GDM1 (cell line): ENCODE results near the gene SERTAD2.

Experiments
- DNase-seq: peaks from one replicate; lab custom pipeline; 2025; lab: John Stamatoyannopoulos, UW

SERTAD2 gene

DNA sequence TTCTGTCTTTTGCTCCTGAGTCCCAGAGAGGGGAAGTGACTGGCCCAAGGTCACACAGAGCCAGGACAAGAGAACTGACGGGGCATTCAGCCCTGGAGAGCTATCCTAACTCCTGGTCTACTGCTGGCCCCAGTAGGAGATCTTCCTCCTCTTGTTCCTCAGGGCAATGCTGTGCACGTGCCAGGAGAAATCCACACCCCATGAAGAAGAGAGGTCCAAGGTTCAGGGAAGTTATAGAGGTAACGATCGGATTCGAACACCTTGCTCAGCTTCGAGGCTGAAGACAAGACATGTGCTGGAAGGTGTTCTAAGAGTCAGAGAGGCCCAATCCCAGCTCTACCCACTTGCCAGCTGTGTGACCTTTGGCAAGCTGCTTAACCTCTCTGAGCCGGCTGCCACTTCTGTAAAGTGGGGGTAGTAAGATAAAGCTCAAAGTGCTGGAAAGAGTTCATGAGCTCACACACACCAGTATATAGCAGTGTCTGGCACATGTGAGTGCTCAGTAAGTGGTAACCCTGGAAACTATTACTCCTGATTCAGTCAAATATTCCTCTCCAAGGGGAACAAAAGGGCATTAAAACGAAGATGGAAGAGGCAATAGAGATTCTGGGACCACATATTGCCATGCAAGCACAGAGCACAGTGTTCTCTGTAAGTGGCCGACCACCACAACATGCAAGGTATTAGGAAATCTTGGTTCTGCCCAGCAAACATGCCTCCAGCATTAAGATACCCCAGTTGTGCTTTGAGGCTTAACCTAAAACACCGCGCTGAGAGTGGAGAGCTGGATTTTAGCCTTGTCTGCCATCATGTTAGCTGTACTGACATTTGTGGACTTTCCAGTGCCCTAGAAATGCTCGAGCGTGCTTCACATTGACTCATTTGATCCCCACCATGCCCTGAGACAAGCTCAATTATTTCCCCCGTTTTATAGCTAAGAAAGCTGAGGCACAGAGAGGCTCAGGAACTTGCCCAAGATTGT is 25.6 kb downstream of the SERTAD2 start:
- DNase-seq = no peak

DNA sequence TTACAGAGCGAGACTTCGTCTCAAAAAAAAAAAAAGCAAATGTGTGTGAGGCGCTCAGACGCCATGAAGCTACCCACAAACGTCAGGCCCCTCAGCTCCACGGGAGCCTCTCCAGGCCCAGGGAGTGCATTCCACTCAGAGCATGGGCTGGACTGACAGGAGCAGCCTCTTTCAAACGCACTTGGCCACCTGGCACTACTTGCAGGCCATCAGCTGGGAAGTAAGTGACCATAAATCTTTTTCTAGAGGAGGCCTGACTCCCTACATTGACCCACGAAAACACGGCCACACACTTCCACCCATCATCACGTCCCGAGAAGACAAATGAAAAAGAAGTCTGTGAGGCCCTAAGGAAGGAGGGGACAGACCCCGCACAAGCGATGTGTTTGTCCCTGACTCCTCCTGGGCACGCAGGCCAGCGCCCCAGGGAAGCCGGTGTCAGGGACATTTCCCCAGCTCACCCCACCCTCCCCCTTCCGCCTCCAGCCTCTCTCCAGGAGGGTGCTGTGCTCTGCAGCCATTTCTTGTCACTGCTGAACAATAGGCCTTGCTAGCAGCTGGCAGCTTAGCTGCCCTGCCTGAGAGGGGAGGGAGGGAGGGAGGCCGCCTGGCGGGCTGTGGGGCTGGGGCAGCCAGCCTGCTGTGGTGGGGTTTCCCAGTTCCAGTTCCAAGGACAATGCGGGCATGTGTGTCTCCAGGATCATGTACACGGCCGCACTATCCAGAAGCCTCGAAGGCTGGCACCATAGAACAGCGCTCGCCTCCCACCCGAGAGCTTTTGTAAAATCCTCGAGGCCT is 26.6 kb downstream of the SERTAD2 start:
- DNase-seq = no peak

DNA sequence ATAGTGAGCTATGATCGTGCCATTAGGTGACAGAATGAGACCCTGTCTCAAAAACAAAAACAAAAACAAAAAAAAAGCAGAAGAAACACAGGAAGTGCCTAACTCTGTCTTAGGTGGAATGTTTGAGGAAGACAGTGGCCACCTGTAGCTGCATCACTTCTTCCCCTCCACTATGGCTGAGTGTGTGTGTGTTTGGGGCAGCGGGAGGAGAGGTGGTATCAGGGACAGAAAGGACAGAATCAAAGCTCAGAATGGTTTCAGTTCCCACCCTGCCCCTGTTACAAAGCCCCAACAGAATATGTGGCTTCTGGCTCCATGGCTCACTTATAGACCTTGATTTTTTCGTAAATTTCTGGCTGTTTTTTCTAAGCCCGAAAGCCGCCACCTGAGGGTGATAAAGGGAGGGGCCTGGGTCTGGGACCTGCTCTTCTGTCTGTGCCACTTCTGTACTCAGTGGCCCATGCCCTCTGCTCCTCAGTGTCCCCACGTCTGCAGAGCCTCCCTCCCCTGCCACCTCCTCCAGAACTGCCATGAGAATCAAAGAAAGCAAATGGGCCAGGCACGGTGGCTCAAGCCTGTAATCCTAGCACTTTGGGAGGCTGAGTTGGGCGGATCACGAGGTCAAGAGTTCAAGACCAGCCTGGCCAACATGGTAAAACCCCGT is 27.4 kb downstream of the SERTAD2 start:
- DNase-seq = no peak

DNA sequence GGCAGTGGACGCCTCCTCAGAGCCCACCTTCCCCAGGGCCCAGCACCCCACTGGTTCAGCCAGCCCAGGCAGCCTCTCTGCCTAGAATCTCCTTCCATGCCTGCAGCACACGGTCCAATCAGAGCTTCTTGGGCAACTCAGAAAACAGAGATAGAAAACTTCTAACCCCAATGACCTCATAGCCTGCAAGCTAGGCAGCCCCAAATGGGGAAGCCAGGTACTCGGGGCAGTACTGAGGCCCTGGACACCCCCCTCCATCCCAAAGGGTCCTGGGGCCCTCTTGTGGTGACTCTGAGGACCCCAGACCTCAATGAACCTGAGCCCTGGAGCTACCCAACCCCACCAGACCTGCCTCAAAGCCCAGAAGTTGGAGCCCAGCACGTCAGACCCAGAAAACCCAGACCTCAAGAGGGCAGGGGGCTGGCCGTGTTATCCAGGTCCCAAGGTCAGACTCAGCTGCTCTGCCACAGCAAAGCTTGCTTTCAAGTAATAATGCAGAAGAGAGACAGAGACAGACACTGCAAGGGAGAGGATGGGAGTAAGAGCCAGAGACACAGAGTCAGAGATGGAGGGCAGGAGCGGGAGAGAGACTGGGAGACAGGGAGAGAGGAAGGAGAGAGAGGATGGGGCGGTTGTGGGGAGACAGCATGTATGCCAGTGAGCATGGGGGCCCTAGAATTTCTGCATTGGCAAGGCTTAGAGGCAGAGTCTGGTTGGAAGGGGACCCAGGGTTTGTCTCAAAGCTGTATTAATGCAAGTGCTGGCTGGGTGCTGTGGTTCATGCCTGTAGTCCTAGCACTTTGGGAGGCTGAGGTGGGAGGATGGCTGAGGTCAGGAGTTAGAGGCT is 28.2 kb downstream of the SERTAD2 start:
- DNase-seq = no peak

DNA sequence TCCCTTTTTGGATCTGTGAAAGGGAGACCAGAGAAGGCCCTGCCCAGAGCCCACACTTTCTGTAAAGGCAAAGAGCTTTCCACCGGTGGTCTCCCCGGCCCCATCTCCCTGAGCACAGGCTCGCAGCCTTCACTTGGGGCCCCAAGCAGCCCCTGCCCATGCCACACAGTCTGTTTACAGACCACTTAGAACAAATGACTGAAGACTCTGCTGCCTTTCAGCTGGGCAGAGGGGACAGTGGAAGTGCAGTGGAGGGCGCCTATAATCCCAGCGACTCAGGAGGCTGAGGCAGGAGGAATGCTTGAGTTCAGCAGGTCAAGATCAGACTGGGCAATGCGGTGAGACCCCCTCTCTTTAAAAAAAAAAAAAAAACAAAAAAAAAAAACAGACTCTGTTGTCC is 28.9 kb downstream of the SERTAD2 start:
- DNase-seq = no peak

DNA sequence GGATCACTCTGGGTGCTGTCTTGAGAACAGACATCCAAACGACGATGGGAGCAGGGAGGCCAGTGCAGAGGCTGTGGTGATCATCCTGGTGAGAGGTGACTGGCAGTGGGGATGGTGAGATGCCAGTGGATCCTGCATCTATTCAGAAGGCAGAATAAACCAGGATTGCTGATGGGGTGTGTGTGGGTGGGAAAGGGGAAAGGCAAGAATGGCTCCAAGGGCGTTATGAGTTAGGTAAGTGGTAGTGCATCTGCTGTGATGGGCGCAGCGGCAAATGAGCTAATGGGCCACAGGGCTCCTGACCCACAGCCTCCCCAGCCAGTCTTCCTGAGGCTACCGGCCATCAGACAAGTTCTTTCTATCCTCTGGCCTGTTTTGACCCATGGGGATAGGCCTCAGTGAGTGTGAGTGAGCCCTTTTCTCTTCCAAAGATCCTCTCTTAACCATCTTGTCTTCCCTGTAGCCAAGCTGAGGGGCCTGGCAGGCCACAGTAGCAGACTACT is 29.6 kb downstream of the SERTAD2 start:
- no peak for DNase-seq

DNA sequence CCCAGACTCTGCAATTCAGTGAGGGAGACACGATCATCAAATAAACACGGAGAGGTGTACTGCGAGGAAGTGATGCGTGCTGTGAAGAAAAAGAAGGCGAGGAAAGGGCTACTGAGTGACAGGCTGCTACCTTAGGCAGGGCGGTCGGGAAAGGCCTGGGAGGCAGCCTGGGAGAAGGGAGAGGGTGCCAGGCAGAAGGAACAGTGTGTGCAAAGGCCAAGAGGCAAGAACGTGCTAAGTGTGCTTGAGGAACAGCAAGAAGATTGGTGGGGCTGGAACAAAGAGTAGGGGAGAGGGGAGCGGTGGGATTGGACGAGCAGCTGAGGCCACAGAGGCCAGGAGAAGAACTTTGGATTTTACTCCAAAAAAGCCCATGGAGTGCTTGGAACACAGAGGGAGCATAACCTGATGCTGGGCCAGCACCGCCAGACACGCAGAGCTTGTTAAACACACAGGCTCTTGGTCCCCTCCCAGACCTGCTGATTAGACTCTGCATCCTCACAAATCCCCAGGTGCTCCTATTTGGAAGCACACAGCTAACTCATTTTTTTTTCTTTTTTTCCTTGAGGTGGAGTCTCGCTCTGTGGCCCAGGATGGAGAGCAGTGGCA is 30.4 kb downstream of the SERTAD2 start:
- no peak for DNase-seq

DNA sequence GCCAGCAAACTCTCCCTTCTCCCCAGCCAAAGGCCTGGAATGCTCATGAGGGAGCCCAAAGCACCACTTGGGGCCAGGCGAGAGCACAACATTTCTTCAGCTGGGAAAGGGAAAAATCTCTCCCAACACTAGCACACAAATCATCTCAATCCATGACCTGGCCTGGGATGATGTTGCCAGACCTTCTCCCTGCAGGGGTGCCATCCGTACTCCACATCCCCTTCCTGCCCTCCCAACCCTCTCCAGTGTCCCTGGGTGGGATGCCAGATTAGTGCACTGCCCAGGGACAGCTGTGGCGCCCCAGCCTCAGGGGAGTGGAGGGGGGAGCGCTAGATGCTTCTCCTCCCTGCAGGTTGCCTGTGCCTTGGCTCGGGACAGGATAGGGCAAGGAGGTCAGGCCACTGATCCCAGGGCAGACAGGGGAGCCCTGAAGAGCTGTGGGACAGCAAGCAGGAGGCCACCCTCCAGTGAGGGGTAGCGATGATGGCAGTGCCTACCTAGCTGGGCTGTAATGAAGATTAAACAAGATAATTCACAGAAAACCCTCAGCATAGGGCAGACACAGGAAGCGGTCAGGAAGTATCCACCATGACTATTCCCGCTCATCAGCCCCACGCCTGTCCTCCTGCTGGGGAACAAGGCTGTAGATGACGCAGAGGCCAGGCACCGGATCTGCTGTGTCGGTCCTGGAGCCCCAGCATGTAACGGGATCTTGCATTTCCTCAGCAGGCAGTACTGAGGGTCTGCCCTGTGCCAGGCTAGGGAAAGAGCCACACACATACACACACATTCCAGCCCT is 31.1 kb downstream of the SERTAD2 start:
- DNase-seq = no peak

DNA sequence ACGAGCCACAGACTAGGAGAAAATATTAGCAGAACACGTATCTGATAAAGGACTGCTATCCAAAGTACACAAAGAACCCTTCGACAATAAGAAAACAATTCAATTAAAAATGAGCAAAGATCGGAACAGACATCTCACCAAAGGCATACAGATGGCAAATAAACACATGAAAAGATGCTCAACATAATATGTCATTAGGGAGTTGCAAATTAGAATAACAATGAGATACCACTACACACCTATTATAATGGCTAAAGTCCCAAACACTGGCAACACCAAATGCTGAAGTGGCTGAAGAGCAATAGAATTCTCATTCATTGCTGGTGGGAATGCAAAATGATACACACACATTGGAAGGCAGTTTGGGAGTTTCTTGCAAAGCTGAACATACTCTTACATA is 33.1 kb downstream of the SERTAD2 start:
- DNase-seq = no peak

DNA sequence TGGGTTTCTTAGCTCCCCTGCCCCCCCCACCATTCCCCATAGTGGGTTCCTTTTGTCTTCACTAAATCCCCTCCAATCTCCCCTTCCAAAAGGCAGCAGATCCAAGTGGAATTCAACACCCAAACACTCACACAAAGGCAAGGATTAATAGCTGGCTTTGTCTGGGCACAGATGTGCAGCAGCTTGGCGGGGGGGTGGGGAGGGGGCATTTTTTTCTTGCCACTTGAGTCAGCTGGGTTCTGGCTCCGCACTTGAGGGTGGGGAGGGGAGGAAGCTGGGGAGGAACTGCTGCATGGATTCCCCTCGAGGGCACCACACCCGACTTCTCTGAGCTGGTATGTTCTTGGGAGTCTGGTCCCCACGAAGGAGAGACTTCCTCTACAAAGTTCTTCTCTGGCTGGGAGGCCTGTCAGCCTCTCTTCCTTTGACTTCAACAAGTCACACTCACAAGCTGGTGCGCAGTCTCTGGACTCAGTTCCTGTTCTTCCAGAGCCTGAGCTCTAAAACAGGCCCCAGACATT is 36.0 kb downstream of the SERTAD2 start:
- DNase-seq = no peak

DNA sequence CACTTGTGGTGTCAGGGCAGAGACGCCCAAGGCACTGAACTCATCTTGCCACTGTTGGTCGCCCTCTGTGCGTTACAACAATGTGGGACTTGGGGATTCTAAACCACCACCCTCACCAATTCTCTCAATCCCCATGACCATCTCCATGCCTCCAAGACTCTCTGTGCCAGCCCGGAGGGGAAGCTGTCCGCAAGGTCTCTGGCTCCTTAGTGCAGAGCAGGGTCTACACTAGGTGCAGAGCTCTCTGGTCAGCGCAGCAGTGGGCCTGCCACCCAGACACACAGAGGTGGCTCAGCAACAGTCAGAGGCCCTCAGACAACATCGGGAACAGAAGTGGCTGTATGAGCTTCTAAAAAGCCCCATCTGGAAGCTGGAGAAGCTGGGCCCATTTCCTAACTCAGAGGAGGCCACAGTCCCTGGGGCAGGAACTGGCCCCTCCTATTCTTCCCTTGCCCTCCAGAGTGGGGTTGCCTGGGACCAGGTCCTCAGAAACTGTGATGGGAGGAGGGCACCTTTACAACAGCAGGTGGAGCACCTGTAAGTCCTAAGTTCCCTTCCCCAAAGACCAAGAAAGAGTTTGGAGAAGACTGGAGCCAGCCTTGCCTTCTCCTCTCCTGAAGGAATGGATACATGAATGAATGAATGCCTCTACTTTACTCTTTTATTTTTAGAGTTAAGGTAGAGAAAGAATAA is 37.7 kb downstream of the SERTAD2 start:
- no peak for DNase-seq

DNA sequence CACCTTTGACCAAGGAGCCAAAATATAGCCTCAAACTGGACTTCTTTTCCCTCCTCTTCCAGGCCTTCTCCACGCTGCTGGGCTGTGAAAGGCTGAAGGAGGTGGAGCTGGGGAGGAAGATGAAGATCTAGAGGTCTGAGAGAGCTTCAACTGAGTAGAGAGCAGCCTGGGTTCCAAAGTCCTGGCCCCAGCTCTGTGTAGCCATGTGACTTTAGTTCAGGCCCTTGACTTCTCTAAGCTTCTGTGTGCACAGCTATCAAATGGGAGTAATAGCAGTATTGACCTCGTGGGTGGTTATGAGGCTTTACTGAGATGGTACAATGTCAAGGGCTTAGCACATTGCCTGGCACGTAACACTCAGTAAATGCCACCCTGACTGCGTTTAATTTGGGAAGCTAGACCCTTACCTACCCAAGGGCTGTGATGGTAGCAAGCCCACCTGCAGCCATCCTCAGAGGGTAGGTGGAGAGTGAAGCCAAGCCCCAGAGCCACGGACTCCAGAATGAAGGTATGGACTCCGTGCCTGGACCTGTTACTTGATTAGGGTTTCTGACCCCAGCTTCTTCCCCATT is 38.4 kb downstream of the SERTAD2 start:
- DNase-seq = no peak

DNA sequence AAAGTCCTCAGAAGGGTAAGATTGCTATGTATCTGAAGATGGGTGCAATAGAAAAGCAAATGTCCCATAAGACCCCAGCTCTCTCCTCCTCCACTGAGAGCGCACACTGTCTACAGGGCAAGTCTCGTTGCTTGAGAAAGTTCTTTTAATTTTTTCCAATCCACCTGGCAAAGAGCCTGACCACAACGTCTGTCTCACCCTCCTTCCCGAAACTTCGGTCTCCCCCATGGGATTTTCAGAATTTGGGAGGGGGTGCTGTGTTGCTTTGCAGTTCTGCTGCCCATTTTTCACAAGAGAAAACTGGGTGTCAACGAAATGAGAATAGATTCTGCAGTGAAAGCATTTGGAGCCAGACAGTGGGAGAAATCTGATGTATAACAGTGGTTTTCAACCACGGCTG is 40.4 kb downstream of the SERTAD2 start:
- no peak for DNase-seq

DNA sequence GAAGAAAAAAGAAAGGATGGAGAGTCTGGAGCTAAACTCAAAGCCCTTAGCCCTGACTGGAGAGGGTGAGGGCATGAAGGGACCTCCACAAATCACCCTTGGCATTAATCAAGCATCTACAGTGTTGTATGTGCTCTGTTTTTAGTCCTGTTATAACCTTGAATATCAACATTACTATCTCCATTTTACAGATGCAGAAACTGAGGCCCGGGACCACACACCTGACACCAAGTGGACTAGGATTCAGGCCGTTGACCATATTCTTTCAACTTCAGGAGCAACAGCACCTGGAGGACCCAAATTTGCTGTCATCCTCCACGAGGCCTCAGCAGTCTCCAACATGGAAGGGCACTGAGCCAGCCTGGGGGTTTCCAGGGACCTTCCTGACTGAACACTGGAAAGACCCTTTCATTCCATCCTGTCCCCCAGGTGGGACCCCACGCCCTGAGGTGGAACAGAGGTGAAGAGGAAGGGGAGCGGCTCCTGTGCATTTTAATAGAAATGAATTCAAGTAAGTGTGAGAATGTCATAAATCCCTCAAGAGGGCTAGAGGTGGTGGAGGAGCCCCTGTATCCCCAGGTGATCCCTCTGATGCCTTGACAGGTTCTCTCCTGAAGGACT is 41.0 kb downstream of the SERTAD2 start:
- DNase-seq = no peak

DNA sequence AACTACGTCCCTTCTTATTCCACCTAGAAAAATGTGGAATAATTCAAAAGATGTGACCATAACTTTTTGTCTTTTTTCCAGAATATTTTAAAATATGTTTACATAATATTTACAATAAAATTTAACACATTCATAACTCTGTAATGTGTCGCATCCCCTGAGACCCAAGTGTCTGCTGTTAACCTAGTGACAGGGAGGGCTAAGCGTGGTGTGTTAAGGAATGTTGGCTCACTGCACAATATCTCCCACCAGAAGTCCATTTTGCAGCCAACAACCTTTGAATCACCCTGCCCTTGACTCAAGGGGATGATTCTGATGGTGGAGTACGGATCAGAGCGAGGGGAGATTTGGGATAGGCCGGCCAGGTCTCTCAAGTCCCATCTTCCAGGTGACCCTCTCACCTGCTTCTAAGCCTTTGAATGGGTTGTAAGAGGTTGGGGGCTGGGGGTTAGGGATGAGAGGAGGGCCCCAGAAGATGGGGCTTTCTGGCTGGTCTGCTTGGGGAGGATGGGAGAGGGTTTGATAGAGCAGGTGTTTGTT is 43.3 kb downstream of the SERTAD2 start:
- no peak for DNase-seq

DNA sequence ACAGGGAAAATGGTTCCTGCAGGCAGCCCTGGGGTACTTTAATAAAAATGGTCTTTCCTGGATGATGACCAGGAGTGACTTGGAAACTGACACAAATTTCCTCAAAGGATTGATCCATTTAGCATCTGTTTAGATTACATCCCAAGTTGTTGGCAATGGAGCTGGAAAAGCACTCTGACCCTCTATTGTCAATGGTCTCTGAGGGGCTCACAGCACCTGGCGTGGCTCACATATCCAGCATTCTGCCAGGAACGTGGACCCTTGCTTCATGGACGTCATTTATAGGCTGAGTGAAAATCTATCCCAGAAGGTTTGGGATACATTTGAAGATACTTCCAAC is 43.8 kb downstream of the SERTAD2 start:
- DNase-seq = no peak

DNA sequence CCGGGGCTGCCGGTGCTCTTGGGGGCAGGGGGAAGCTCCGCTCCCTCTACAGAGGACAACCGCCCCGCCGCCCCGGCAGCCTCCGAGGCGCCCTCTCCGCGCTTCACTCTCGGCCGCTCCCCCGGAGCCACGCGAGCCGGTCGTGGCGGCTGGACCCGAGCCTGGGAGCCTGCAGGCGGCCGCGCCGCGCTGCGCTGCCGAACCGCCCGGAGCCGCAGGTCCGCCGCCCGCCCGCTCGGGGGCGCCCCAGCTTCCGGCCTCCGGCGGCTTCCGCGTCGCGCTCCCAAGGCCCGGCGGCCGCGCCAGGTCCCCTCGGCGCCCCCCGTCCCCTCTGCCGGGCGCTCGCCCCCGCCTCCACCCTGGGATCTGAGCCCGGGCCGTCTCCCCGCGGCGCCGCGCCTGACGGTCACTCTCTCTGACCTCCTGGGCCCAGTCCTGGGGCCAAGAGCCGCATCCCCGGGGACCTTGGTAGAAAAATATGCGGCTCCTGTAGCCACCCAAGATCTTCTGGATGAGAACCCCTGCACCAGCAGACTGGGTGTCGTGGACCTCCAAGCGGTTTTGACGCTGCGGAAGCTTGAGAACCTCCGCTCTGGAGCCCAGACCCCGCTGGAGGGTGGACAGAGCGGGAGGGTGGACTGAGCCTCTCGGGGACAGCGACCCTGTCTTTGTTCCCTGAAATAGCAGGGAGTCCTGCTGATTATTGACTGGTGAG is 44.3 kb downstream of the SERTAD2 start:
- peak; percentile 19 for DNase-seq

DNA sequence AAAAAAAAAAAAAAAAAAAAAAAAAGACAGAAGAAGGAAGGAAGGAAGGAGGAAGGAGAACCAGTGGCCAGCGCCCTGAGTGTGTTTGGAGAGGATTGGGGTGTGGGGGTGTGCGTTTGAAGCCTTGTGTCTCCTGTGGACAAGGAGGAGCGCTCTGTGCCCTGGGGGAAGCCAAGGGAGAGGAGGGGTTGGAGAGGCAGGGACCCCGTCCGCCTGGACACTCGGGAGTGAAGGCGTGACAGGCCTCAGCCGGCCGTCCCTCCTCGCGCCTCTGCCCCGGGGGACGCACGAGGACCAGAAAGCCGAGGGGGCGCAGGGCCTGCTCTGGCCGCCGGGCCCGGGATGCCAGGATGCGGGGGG is 44.9 kb downstream of the SERTAD2 start:
- no peak for DNase-seq
